Activated CD4-positive, alpha-beta T cell treated with anti-CD3 and anti-CD28 coated beads, Interleukin-2, amount 50 U/mL, for 16 hours (primary cell): ENCODE results near the gene C11orf54.

Source experiments
- DNase-seq: peaks from one replicate; pipeline ENCODE4 v3.0.0-alpha.2; 2020

C11orf54 gene

DNA sequence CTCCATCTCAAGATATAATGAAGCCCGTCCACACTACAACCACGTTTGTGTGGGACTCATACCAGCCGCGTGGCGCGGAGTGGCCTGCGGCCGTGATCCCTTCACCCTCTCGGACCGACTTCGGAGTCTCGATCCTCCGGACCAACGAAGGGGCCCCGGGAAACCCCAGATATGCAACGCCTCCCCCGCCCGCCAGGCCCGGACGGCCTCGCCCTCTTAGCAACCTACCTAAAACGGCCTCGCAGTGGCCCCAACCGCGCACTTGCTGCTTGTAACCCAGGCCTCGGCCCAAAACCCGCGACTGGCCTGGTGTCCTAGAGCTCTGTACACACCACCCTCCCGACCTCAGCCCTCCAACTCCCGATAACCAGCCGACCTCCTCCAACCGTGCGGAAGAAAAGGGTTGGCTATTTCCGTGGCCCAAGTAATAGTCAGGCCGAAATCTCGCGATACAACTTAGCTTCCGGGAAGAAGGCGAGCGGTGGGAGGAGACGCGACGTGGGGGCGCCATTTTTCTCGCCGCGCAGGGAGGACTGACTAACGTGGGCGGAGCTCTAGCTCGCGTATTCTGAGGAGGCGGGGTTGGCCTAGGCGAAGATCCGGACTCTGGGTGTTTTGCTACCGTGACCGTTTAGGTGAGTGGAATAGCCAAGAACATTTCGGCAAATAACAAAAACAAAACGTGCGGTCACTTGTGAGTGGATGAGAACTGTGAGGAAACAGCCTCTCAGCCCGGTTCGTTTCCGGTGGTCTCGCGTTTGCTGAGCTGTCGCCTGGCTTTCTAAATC is at the start of gene C11orf54, which contains the start of gene TAF1D:
C11orf54 (plus strand) TSS at position 579 of the 788 bp plus-strand sequence. CDS start 5,722 bp downstream, outside the sequence.
TAF1D (minus strand) TSS at position 402 of the 788 bp plus-strand sequence. CDS start 2,191 bp downstream, outside the sequence.
- peak; percentile 99 for DNase-seq

DNA sequence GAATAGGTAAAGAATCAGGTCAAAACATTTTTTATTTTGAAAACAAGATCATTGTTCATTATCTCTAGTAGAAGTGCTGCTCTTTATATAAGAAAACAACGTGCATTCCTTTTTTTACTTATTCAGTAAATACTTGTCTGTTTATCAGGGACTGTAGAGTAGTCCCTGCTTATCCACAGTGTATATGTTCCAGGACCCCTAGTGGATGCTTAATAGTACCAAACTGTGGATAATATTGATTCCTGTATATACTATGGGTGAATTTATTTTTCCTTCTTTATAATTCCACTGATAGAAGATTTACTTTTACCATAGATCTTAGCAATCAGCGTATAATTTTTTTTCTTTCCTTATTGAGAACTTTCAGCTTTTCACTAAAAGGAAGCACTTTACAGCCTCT is 47.4 kb upstream of the C11orf54 start:
- DNase-seq = no peak

DNA sequence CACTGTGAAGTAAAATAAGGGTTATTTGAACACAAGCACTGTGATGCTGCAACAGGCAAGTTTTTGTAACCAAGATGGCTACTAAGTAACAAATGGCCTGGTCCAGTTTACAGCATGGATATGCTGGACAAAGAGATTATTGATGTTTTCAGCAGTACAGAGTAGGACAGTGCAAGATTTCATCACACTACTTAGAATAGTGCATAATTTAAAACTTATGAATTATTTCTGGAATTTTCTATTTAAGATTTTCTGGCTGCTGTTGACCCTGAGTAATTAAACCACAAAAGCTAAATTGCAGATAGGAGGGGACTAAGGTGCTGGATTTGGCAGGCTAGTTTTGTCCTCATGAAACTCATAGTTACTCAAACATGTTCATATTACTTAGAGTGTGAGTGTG is 46.9 kb upstream of the C11orf54 start:
- DNase-seq = no peak

DNA sequence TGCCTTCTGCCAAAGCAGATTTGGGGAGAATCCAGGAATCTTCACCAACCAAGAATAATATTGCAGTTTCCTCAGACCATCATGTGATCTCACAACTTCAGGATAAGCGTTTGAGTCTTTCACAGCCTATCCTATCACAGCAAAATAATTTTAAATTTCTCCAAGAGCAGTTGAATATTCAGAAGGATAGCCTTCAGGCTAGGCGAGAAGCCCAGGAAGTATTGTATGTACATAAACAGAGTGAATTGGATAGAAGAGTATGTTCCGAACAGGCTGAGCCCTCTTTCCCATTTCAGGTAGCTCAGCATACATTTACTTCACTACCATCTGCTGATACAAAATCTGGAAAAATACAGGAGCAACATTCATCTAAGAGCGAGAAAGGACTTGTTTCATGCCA is 43.9 kb upstream of the C11orf54 start:
- no peak for DNase-seq

DNA sequence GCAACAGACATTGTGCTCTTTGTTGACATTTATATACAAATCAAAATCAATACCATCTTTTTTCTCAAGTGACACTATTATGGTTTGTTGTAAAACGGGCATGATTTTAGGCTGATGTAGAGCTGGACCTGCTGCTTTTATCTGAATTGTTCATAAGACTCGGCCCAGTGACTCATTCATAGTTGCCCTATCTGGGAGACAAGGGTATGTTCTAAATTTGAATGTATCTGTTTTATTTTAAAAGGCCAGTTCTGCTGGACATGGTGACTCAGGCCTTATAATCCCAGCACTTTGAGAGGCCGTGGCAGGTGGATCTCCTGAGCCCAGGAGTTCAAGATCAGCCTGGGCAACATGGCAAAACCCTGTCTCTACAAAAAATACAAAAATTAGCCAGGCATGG is 40.6 kb upstream of the C11orf54 start:
- DNase-seq = no peak

DNA sequence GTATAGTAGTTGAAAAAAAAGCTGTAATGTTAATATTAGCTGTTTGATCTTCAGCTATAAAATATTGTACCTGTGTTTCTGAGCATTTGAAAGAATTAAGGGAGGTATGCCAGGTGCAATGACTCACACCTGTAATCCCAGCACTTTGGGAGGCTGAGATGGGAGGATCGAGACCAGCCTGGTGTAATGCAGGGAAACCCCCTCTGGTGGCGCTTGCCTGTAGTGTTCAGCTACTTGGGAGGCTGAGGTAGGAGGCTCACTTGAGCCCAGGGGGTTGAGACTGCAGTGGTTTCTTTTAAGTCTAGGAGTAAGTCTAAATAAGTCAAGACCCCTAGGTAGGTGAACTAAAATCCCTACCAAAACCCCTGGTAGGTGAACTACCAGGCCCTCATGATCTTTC is 37.2 kb upstream of the C11orf54 start:
- no peak for DNase-seq

DNA sequence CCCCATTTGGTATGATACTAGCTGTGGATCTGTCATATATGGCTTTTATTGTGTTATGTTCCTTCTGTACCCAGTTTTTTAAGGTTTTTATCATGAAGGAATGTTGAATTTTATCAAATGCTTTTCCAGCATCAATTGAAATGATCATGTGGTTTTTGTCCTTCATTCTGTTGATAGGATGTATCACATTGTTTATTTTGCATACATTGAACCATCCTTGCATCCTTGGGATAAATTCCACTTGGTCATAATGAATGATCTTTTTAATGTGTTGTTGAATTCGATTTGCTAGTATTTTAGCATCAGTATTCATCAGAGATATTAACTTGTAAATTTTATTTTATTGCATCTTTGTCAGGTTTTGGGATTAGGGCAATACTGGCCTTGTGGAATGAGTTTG is 31.2 kb upstream of the C11orf54 start:
- DNase-seq = no peak

DNA sequence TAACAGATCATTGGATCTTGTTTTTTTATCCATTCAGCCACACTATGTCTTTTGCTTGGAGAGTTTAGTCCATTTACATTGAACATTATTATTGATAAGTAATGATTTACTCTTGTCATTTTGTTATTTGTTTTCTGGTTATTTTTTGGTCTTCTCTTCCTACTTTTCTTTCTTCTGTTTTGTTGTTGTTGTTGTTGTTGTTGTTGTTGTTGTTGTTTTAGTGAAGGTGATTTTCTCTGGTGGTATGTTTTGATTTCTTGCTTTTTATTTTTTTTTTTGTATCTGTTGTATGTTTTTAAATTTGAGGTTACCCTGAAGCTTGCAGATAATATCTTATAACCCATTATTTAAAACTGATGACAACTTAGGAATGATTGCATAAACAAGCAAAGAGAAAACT is 28.8 kb upstream of the C11orf54 start:
- DNase-seq = no peak

DNA sequence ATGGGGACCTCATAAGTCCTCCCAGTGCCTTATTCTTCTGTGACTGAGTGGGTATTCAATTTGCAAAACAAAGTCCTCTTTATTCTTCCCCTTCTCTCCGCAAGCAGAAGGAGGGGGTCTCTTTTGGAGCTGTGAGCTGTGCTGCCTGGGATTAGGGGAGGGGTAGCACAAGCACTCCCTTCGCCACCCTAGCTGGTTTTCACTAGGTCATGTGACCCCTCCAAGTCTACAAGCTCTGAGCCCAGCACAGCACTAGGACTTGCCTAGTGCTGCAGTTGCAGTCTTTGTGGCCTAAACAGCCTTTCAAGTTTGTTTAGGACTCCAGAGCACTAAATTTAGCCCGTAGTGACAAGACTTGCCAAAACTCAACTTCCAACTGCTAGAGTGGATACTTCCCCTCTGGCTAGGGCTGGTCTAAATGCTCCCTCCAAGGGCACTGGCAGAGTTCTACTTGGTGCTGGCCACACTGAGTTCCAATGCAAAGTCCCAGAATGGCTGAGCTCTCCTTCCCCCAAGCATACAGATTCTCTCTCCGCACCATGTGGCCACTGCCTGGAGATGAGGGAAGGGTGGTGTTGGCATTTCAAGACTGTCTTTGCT is 25.6 kb upstream of the C11orf54 start:
- DNase-seq = no peak

DNA sequence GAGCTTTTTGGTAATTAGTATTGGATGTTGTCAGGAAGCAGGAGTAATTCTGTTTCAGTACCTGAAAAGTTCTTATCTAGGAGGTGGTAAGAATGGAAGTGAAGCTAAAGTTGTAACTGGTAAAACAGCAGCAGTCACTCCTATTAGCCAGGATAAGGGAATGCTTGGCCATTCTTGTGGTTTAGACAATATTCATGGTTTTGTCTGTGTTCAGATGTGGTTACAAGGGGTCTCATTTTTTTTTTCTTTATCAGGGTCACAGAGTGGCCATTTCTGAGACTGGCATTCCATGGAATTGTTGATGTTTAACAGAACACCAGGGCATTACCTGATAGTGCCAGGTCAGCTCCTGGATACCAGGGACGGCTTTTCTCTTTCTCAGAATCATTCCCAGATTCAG is 24.0 kb upstream of the C11orf54 start:
- DNase-seq = no peak

DNA sequence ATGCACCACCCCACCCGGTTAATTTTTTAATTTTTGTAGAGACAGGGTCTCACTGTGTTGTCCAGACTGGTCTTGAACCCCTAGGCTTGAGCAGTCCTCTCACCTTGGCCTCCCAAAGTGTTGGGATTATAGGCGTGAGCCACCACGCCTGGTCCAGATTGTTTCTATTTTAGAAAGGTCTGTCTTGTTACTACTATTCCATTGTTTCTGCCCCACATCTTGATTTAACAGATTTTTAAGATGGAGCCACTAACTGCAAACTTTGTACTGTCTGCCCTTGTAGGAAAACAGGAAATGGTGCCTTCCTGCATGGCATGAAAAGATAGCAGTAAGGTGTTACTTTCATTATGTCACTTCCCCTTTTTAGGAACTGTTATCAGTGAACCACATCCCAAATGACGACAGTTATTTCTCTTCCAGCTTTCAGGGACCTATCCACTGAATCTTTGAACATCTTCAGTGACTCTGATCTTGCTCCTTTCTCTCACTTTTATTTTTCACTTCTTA is 23.4 kb upstream of the C11orf54 start:
- DNase-seq = no peak

DNA sequence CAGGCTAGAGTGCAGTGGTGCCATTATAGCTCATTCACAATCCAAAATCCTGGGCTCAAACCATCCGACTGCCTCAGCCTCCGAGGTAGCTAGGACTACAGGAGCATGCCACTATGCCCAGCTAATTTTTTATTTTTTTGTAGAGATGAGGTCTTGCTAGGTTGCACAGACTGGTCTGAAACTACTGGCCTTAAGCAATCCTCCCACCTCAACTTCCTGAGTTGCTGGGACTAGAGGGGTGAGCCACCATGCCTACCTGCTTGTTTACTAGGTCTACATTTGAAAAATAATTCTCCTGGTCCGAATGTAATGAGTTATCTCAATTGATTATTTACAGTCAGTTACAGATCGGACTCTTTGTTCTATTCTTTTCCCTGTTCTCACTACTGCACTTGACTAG is 22.2 kb upstream of the C11orf54 start:
- no peak for DNase-seq

DNA sequence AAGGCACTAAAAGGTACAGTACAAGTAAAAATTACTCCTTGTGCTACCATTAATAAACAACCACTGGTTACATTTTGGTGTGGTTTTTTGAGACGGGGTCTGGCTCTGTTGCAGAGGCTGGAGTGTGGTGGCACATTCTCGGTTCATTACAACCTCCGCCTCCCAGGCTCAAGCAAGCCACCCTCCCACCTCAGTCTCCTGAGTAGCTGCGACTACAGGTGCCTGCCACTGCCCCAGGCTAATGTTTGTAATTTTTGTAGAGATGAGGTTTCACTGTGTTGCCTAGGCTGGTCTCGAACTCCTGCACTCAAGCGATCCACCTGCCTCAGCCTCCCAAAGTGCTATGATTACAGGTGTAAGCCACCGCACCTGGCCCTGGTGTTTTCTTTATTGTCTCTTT is 20.9 kb upstream of the C11orf54 start:
- DNase-seq = no peak

DNA sequence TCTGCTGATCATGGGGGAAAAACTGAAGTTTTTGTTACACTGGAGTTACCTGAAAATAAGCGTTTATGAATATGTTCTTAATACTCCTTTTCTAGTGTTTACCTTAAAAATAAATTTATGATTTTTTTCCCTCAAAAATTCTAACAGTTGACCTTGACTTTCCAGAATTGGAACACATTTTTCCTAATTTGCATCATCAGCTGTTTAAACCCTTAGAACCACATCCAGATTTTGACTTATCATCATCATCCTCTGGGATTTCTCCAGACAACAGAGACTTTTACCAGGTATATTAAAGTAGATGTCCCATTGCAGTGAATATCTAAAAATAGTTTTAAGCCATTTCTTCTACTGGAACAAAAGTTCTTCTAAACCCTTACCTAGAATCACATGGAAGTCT is 17.4 kb upstream of the C11orf54 start:
- DNase-seq = no peak

DNA sequence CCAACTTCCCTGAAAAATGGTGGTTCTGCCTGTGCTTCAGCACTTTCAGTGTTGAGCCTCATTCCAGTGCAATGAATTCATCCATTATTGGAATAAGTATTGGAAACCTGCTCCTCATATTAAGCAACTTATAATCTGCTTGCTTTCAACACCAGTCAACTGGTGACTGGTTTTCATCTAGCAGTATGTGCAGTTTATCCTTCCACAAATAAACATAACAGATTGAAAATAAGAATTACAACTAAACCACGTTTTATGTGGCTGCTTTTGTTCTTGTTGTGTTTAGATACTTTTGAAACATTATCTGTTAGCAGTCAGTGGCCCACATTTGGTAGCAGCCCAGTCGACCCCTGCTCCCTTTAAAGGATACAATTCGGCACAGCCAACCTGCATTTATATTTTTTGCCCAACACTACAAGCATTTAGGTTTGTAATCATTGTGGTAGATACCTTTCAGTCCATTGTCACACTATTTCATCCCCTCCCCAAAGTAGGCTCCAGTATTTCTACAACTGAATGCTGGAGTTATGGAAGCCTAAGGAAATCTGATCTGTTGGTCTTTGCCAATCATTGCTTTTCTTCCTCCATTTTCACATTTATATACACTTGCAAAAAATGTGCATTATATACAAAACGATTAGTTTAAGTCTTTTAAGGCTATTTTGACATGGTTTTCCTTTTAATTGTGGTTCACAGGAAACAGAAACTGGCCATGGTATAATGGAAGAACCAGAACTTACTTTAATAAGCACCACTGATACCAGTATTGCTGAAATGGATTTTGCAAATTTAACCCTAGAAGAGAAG is 13.3 kb upstream of the C11orf54 start:
- no peak for DNase-seq

DNA sequence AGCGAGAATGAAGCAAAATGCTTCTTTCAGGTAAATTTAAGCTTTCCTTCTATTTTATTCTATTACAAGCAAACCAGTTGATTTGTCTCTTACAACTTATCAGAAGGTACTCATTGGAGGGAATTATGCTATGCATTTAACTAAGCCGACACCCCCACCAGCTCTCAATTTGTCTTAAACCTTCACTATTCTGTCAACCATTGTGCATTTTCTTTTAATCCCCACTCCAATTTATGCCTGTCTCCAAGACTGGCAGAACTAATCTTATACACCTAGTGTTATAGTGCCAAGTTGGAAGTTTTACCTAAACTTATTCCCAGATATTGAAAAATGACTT is 12.7 kb upstream of the C11orf54 start:
- no peak for DNase-seq

DNA sequence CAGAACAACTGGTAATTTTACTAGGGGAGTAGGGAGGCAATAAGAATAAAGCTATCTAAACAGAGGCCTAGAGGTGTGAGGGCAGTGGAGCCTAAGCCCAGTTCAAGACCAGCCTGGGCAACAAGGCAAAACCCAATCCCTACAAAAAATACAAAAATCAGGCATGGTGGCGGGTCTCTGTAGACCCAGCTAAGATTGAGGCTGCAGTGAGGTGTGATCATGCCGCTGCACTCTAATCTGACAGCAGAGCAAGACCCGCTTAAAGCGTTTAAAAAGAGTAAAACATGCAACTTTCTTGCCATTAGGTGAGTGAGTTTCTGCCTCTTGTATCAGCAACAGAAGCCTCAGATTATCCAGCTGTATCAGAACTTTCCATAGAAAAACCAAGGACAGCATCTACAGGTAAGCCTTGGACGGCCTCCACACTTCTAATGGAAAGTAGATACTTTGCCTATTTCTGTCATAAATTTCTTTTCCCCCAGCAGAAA is 12.3 kb upstream of the C11orf54 start:
- DNase-seq = no peak

DNA sequence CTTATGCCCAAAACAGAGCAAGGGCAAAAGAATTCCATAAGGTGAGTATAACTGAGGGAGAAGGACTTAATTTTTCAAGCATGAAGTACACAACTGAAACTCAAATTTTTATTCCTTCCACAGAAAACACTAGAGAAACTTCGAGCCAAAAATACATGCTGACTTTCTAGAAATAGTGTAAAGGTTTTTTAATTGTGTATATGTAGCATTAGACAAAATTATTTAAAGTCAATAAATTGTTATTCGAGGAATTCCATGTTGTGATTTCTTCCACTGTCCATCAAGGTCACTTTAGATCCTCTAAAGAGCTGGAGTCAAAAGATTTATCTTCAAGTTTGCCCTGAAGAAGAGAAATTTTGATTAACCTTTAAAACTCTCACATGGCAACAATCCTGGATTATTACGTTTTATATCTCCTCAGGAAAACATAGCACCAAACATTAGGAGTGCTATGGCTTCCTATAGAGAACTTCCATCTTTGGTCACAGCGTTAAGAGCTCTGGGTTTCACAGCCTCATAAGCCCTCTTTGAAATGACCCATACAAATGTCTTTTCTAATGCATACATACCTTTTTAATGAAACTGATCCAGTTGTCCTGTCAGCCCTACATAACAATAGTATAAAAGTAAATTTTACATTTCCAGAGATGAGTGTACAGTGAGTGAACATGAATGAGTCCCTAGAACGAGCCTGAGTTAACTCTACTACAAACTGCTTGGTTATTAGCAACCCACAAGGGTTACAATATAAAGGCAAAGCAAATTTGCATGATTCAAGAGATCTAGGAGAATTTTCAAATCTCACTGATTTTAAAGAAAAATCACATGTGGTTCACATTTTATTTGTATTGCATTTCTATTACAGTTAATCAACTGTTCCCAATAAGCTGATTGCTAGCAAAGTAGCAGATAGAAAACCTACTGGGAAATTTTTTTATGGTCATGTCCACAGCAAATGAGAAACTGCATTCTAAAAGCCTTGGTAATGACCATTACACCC is 11.1 kb upstream of the C11orf54 start:
- no peak for DNase-seq

DNA sequence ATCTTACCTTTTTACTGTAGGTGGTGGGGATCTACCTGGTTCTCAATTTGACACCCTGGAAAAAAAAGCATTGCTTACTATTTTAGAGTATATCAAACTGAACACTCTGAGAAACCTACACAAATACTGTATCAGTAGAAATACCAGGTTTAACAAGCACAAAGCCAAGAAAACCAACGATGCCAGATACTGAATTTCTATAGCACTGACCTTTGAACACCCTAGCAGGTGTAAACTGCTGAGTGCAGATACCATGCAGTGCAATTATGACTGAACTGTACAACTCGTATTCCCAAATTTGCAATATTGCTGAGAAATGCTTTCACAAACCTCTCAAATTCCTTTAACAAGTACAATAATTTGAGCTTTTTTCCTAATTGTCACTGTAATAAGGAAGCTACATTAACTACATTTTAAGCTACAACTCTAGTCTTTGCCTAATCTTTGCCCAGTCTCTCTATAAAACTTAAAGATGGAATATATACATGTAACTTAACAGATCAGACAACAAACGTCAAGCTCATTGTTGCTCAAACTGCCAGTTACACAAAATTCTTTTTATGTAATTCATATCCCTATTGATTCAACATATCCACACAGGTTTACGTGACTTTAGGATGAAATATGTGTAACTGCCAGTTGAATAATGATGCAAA is 9.1 kb upstream of the C11orf54 start:
- no peak for DNase-seq

DNA sequence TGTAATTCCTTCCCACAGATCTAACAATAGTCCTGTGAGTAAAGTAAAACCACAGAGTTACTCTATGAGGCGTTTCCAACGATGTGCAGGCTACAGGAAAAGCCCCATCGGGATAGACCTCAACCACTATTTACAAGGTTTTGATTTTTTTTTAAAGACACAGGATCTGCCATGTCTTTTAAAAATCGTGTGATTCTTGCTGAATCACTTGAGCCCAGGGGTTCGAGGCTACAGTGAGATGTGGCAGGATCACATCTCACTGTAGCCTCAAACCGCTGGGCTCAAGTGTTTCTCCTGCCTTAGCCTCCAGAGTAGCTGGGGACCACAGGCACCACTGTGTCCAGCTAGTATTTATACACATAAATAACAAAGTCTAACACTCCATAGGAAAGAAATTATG is 8.0 kb upstream of the C11orf54 start:
- no peak for DNase-seq

DNA sequence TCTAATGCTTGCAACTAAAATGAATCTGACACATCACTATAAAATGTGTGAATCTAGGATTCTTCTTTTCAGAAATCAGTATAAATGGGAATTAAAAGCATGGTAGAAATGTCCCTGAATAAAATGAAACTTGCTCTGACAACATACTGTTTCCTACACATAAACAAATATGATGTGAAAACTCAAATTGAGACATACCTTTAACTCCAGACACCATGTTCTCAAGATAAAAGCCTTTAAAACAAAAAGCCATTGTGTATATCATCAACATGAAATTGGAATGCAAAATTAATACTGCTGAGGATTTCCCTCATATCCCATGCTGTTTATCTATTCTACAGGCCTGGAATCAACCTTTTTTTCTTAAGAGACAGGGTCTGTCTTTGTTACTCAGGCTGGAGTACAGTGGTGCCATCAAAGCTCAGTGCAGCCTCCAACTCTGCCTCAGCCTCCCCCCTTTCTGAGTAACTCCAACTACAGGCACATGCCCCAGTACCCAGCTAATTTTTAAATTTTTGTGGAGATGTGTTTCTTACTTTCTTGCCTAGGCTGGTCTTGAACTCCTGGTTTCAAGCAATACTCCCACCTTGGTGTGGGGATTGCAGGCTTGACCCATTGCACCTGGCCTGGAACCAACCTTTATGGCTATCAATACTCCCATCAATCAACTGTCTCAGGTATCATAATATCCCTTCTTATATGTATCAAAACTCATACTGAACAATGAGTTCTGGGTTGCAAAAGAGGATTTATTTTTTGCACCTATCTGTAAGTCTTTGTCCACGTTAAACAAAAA is 6.8 kb upstream of the C11orf54 start:
- DNase-seq = no peak
